GM19452 (cell line): ENCODE data around the gene SLC6A3.

ENCODE experiments used
- ATAC-seq: cut with Tn5 transposase; IDR thresholded peaks from one replicate; pipeline ENCODE4 v1.9.1; 2021; ENCODE audit not compliant: unreplicated experiment

SLC6A3 gene

DNA sequence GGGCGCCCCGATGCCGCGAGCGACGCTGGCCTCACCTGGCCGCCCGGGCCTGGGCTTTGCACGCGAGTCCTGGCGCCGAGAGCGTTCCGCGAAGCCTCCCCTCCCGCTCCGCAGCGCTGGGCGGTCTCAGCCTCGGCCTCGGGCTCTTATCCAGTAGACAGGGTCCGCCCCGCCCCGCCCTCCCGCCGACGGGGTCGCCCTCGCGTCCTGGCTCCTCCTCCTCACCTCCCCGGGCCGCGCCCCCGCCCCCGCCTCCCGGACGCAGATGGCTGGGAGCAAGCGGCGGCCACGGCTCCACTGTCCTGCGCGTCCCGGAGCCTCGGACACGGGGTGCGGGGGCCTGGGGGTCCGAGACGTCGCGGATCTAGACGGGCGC is at the start of gene SLC6A3:
SLC6A3 (minus strand) TSS at position 128 of the 376 bp plus-strand sequence. CDS start 2,243 bp downstream, outside the sequence.
- no peak for ATAC-seq

DNA sequence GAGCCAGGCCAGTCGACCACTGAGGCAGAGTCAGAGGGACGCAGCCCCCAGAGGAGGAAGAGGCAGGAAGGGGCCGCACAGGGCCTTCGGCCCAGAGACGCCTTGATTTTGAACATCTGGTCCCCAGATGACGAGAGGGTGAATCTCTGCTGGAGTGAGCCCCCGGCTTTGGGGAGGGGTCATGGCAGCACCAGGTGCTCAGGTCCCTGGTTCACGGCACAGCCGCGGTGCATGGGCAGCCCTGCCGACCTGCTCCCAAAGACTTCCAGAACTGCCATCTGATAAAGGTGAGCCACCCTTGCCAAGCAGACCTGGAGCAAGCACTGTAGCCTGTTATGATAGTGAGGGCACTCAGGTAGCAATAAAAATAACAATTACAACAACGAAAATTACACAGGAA is 48.7 kb upstream of the SLC6A3 start:
- ATAC-seq = no peak

DNA sequence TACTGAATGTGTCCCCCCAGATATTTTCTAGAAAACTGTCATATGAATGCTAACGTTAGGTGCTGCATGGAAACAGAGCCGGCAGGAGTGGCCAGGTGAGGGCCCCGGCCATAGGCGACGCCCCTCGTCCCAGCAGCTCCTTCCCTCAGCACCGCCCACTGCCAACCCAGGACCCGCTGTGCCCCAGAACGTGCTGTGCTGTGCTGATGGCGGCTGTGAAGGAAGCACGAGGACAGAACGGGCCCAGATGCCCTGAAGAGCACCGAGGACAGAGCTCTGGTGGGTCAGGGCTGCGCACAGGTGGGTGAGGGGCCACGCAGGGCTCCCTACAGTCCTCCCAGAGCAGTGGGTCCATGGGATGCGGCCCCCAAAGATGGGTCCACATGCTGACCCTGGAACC is 48.2 kb upstream of the SLC6A3 start:
- no peak for ATAC-seq

DNA sequence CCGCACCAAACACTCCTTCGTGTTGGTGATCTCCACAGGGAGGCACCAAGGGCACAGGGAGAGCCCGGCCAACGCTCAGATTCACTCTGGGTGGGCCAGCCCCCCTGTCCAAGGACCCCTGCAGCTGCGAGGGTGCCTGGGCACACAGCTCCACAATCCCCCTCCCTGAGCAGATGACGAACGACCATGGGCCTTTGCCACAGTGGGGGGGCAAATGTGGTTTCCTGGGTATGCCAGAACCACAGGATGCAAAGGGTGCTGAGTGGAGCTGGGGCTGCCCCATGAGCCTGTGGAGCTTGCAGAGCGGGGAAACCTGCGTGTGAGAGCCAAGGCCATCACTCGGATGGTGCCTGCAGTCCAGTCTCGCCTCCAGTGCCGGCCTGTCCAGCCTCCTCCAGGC is 47.5 kb upstream of the SLC6A3 start:
- ATAC-seq = no peak

GRCh38 chr5:1490376-1490775 is 45.1 kb upstream of the SLC6A3 start:
- ATAC-seq = no peak

DNA sequence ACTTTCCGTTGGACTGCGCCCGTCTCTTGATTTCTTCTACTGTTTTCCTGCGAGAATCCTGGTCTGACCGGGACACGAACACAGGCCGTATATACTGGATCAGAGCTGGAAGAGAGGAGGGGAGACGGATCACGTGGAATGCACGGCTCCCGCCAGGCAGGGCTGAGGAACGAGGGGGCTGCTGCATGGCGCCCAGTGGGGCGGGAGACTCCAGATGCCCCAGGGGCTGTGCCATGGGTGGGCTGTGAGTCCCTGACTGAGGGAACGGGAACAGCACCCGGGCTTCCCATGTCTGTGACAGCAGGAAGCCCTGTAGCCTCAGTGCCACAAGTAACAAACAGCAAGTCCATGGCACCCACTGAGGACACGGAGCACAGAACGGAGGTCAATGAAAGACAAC is 44.5 kb upstream of the SLC6A3 start:
- ATAC-seq = no peak

DNA sequence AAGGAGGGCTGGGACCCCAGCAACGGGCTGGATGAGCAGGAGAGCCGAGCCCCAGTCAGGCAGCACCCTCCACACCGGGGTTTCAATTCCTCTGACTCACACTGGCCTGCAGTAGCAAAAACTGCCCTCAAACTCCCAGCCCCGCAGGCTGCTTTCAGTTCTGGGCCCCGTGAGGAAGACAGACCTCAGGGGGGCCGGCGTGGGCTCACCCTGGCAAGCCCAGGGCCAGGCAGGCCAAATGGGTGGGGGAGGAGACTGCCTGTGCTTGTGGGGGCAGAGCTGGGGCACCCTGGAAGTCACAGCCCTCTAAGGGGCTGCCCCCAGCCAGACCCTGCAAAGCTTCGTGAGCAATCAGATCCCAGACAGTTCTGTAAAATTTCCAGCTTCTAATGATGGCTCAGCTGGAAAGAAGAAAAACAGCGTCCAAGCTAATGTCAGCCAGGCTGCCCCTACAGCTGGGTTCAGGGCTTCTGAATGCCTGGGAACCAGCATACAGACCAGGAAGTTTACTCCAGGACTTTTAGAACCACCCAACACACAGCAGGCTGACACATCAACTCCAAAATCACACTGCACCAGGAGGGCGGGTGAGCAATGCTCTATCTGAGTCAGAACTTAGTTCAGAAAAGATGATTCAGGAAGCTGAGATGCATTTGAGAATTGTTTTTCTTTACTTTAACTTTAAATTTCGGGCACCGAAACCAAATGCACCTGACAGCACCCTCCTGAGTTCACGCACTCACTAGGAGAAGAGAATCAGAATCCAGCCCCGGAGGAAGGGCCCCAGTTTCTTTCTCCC is 43.8 kb upstream of the SLC6A3 start:
- peak; percentile 40 for ATAC-seq

DNA sequence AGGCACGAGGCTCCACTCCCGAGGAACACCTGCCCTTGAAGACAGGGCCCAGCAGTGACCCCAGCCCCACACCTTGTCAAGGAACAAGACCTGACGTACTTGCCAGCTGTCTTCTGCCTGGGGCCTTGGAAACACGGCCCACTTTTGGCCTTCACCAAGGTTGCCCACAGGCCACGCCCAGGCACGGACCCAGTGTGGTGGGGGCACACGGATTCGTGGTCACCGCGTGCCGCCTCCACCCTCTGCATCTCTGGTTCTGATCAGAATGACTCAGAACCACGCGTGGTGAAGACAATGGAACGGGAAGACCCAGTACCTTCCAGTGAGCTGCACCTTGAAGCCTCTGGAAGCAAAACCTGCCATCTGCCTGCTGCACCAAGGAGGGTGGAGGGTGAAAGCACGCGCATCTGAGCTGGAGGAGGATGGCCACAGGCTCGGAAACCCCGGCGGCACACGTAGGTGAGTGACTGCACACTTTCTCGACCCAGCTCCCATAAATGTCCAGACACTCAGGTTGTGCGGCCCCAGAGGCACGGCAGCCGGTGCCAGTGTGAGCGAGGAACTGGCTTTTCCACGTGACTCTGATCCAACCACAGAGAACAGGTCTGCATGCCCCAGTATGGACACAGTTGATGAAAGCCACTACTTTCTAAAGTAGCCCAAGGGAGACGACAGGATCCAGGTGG is 42.0 kb upstream of the SLC6A3 start:
- no peak for ATAC-seq

GRCh38 chr5:1486271-1486670 is 41.0 kb upstream of the SLC6A3 start:
- ATAC-seq = no peak

DNA sequence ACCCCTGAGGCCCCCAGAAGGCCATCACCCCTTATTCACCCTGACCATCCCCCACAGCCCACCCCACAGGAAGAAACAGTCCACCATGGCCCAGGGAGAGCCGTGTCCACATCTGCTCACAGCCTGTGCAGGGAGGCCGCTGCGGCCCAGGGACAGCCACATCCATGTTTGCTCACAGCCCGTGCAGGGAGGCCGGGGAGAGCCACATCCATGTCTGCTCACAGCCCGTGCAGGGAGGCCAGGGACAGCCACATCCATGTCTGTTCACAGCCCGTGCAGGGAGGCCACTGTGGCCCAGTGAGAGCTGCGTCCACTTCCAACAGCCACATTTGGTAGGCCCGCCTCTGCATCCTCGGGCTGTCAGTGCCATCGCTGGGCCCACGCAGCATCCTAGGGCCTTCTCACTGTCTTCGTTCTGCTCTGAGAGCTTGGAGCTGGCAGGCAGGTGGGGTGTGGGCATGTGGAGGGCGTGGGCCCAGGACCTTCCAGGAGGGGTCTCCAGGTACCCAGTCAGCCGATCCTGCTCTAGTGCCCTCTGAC is 40.4 kb upstream of the SLC6A3 start:
- no peak for ATAC-seq

DNA sequence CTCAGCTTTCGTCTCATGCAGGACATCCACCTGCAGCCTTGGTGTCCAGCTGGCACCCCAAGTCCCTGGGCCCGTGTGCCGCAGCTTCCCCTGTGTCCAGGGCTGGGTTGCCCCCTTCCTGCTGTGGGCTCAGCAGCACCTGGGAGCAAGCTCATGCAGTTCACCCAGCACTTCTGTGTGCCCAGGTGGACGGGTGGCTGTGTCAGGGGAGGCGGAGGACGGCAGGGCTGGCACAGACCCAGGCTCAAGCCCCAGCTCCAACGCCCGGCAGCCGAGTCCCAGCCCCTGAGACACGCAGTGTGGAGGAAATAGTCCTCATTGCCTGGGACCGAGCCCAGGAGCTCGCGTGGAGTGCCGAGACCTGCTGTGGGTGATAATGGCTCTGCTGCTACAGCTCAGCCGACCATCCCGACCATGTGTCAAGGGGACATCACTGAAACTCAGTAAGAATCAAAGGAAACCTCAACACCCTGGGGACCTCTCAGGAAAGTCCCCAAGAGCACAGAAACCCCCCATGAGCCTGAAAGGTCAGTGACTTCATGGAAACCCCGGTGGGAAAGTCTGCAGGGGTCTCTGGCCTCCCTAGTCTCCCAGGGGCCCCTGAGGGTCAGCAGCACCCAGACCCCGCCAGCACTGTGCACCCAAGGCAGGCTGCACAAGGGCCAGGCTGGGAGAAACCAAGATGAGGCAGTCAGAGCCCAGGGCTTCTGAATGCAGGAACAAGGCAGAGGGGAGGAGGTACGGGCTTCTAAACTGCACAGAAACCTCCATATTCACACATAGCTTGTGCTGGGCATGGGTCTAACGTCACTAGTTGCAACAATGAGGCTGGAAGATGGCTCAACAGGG is 39.7 kb upstream of the SLC6A3 start:
- ATAC-seq = peak; percentile 59

DNA sequence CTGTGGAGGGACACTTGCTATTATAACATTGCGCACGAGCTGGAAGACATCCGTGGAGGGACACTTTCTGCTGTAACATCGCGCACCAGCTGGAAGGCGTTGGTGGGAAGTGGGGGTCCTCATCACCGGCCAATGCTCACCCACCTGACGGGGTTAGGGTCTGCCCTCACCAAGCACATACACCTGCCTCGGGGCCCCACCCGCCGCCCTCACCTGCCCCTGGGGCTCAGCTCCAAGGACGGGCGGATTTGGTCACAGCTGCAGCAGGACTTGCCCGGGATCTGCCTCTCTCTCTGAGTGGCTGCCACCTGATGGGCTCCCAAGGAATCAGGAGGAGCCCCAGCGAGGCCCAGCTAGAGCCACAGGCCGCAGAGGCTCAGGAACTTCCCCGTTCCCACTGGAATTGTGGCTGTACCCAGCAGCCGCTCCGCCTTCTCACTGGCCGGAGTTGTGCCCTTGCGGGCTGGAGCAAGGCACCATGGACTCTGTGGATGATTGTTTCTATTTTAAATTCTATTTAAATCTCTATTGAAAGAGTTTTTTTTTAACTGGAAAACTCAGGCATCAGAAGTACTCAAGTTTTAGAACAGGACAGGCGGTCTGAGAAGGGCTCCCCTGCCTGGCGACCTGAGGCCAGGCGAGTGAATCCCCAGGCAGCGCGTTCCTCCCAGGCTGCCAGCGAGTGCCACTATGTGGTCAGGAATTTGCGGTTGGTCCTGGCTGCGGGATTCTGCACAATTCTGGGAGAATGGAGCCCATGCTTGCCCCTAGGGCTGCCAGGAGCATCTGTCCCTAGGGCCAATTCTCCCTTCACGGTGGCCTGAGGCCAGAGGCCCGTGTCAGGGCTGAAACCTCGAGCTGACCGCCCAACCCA is 38.9 kb upstream of the SLC6A3 start:
- ATAC-seq = peak; percentile 0

DNA sequence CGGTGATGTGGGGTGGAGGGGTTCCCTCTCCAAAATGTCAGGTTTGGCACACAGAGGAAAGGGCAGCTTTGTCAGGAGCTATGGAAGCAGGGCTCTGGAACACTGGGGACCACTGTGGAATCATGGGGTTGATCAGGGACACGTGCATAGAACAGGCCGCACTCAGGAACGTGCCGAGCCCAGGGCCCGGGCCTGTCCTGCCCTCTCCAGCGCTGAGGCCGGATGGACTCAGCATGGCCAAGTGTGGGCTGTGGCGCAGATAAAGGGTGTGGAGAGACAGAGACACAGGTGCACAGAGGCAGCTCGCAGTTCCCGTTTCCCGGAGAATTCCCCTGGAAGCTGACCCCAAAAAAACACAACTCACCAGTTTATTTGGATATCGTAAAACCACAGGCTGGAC is 37.8 kb upstream of the SLC6A3 start:
- no peak for ATAC-seq

GRCh38 chr5:1481959-1482331 is 36.7 kb upstream of the SLC6A3 start:
- ATAC-seq = no peak

DNA sequence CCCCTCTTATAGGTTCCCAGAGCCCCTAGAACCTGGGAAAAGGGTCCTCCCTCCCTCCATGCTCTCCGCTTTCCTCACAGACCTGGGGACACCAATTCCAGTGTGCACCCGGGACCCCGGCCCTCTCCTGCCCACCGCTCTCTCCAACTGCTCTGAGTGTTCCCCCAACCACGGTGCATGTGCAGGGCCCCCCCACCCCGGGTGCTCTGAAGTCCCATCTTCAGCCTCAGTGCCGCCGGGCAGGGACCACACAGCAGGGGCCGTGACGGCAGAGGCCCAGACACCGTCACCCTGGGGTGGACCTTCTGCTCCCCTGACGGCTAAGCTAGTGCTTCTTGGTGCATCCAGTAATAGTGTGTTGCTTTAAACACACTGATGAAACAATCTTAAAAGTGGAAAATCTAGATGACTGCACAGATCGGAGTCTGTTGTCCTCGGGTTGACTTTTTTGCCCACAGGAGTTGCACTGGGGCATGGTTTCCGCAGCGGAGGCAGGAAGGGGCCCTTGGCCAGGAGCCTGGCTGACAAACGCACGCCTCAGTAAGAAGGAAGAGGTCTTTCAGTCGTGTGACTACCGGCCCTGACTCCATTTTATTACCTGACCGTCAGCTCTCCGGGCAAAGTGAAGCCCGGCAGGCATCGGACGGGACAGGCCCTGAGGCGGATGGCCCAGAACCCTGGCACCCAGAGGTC is 36.2 kb upstream of the SLC6A3 start:
- ATAC-seq = no peak

DNA sequence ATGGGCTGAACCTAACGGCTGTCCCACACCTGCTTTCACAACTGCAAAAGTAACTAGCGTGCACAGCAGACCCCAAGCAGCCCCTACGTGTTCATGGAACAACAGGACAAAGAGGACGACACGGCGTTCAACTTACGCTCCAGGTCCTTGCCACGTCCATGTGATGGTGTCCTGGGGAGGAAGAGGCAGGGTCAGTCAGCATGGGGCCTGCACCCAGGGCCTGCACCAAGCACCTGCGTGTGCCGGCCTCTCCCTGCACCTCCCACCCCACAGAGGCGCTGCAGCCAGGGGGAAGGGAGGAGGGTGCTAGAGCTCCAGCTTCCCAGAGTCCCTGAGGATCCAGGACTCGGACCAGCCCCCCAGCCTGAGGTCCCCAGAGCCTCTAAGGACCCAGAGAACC is 35.6 kb upstream of the SLC6A3 start:
- no peak for ATAC-seq

DNA sequence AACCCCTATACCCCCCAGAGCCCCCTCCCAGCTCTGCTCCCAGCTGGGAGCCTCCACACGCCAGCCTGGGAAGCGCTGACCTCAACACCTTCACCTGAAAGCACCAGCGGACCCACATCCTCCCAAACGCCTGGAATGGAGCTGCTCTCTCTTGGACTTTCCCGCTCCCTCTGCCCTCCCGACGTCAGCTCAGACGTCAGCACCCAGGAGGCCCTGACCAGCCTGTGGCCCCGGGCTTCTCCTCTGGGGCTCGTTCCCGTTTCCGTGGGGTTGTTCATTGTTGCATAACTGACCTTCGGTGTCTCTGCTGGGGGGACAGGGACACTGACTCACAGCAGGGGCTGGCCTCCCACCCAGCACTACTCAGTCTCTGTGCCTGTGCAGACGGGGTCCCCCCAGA is 35.0 kb upstream of the SLC6A3 start:
- ATAC-seq = no peak

DNA sequence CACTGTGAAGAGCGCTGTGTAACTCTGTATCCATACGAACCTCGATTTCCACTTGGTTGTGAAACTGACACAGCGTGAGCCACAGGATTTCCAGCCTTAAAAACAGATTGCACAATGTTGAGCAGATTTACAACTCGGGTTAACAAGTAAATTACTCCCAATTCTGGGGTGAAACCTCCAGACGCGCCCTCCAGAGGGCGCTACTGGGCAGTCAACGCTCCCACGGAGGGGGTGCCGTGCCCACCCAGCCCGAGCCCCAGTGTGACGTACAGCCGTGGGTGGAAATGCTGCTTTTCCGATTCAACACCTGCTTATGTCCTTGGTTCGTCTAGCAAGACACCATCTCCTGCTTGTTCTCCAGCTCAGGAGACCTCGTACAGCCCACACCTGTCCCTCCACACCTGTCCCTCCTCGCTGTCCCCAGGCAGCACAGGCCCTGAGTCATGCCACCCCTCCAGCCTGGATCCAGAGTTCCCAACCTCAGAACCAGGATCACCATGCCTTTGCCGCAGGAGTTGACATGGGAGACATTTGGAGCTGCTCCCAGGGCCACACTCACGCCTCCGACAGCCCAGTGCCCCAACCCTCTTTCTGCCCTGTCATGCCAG is 34.4 kb upstream of the SLC6A3 start:
- no peak for ATAC-seq

GRCh38 chr5:1479066-1479465 is 33.8 kb upstream of the SLC6A3 start:
- ATAC-seq = no peak
